ENCODE measurements around the gene NUDT13.

Gene NUDT13

GRCh38 chr10:73110345-73110849, at the start of gene NUDT13:
Gene NUDT13, plus strand, starts transcription at chr10:73110455. Its CDS starts 3,911 bp downstream, at chr10:73114366.
- H3K27me3 ChIP-seq (replicated peaks; ENCODE audit: control insufficient read depth, insufficient read depth, low read length) = no peaks in the 10 kb centered on the region
- peak; percentile 40 for DNase-seq (ENCODE audit: extremely low read depth, insufficient read length)
- H3K36me3 ChIP-seq (ENCODE audit: control insufficient read depth, insufficient read depth, low read length) = no peaks in the 10 kb centered on the region; the same call in 1 of the 2 replicates
- H3K4me3 ChIP-seq (replicated peaks; ENCODE audit: low read depth, low read length) = peak within 1 kb of the TSS; percentile 50
- TF ChIP-seq CTCF (IDR thresholded peaks at IDR 0.05; ENCODE audit: insufficient read depth, low read length, poor library complexity, severe bottlenecking) = no peak

GRCh38 chr10:73060738-73061635, 49.3 kb upstream of the NUDT13 start:
- Histone ChIP-seq H3K4me3 (replicated peaks; ENCODE audit: low read depth, low read length) (no peak overlapping the region), H3K36me3 (ENCODE audit: control insufficient read depth, insufficient read depth, low read length) (peaks cover 4% of the 10 kb centered on the region), H3K27me3 (replicated peaks; ENCODE audit: control insufficient read depth, insufficient read depth, low read length) (no peaks in the 10 kb centered on the region)
- no peak for DNase-seq (ENCODE audit: extremely low read depth, insufficient read length)
- peak; percentile 45 for TF ChIP-seq CTCF (IDR thresholded peaks at IDR 0.05; ENCODE audit: insufficient read depth, low read length, poor library complexity, severe bottlenecking)

GRCh38 chr10:73061743-73062142, 48.5 kb upstream of the NUDT13 start:
- Histone ChIP-seq H3K4me3 (replicated peaks; ENCODE audit: low read depth, low read length) (no peak overlapping the region), H3K36me3 (ENCODE audit: control insufficient read depth, insufficient read depth, low read length) (peaks cover 4% of the 10 kb centered on the region), H3K27me3 (replicated peaks; ENCODE audit: control insufficient read depth, insufficient read depth, low read length) (no peaks in the 10 kb centered on the region)
- TF ChIP-seq CTCF (IDR thresholded peaks at IDR 0.05; ENCODE audit: insufficient read depth, low read length, poor library complexity, severe bottlenecking) = no peak
- DNase-seq (ENCODE audit: extremely low read depth, insufficient read length) = no peak

- no peak for DNase-seq (ENCODE audit: extremely low read depth, insufficient read length)
These were observed 44.8 kb upstream of the NUDT13 start for GRCh38 chr10:73065441-73065840.

GRCh38 chr10:73073627-73074026, 36.6 kb upstream of the NUDT13 start:
- no peaks in the 10 kb centered on the region; the same call in none of the 2 replicates for H3K36me3 ChIP-seq (ENCODE audit: control insufficient read depth, insufficient read depth, low read length)
- no peak for TF ChIP-seq CTCF (IDR thresholded peaks at IDR 0.05; ENCODE audit: insufficient read depth, low read length, poor library complexity, severe bottlenecking)
- H3K4me3 ChIP-seq (replicated peaks; ENCODE audit: low read depth, low read length) = no peak overlapping the region
- DNase-seq (ENCODE audit: extremely low read depth, insufficient read length) = no peak
- no peaks in the 10 kb centered on the region for H3K27me3 ChIP-seq (replicated peaks; ENCODE audit: control insufficient read depth, insufficient read depth, low read length)

More at GRCh38 chr10:73065441-73065840, 44.8 kb upstream of the NUDT13 start:
- H3K4me3 ChIP-seq (replicated peaks; ENCODE audit: low read depth, low read length) = no peak overlapping the region
- peaks cover 8% of the 10 kb centered on the region for H3K36me3 ChIP-seq (ENCODE audit: control insufficient read depth, insufficient read depth, low read length)
- H3K27me3 ChIP-seq (replicated peaks; ENCODE audit: control insufficient read depth, insufficient read depth, low read length) = no peaks in the 10 kb centered on the region
- no peak for TF ChIP-seq CTCF (IDR thresholded peaks at IDR 0.05; ENCODE audit: insufficient read depth, low read length, poor library complexity, severe bottlenecking)
